PC-3 (cell line): Measurements from ENCODE around the gene EFR3B.

ENCODE experiments used
- EZH2phosphoT487 ChIP-seq: fragments of 300-600 bp; sonication (generic); IDR thresholded peaks from 2 replicates; pipeline ENCODE4 v1.6.1; 2018; ENCODE audit warnings: mild to moderate bottlenecking, antibody characterized with exemption, low read length, borderline replicate concordance
- TF ChIP-seq, protein P1 (sequence below): fragments of 300-600 bp; sonication (generic); conservative IDR thresholded peaks from 2 replicates; pipeline ENCODE4 v1.5.1; 2017; ENCODE audit warnings: antibody characterized with exemption, low read depth, mild to moderate bottlenecking, low read length

- TF ChIP-seq, protein P1, sequence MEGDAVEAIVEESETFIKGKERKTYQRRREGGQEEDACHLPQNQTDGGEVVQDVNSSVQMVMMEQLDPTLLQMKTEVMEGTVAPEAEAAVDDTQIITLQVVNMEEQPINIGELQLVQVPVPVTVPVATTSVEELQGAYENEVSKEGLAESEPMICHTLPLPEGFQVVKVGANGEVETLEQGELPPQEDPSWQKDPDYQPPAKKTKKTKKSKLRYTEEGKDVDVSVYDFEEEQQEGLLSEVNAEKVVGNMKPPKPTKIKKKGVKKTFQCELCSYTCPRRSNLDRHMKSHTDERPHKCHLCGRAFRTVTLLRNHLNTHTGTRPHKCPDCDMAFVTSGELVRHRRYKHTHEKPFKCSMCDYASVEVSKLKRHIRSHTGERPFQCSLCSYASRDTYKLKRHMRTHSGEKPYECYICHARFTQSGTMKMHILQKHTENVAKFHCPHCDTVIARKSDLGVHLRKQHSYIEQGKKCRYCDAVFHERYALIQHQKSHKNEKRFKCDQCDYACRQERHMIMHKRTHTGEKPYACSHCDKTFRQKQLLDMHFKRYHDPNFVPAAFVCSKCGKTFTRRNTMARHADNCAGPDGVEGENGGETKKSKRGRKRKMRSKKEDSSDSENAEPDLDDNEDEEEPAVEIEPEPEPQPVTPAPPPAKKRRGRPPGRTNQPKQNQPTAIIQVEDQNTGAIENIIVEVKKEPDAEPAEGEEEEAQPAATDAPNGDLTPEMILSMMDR: no peak
- no peak for TF ChIP-seq EZH2phosphoT487
Observed at GRCh38 chr2:25074826-25075225, 33.0 kb downstream of the EFR3B start.
